HG02571 (cell line): ENCODE data around the gene ATAD5.
A peak's percentile ranks its signal among the peaks of the same experiment; 100 is the strongest.
"Not testable (repeated sequence)": the region's sequence is repeated elsewhere in the genome, so short reads cannot be mapped to it uniquely, and the experiment has no call there.

Source experiments
- ATAC-seq: cut with Tn5 transposase; IDR thresholded peaks from one replicate; pipeline ENCODE4 v1.9.1; 2021; ENCODE audit warnings: mild to moderate bottlenecking, moderate library complexity; ENCODE audit not compliant: unreplicated experiment

Gene ATAD5, protein sequence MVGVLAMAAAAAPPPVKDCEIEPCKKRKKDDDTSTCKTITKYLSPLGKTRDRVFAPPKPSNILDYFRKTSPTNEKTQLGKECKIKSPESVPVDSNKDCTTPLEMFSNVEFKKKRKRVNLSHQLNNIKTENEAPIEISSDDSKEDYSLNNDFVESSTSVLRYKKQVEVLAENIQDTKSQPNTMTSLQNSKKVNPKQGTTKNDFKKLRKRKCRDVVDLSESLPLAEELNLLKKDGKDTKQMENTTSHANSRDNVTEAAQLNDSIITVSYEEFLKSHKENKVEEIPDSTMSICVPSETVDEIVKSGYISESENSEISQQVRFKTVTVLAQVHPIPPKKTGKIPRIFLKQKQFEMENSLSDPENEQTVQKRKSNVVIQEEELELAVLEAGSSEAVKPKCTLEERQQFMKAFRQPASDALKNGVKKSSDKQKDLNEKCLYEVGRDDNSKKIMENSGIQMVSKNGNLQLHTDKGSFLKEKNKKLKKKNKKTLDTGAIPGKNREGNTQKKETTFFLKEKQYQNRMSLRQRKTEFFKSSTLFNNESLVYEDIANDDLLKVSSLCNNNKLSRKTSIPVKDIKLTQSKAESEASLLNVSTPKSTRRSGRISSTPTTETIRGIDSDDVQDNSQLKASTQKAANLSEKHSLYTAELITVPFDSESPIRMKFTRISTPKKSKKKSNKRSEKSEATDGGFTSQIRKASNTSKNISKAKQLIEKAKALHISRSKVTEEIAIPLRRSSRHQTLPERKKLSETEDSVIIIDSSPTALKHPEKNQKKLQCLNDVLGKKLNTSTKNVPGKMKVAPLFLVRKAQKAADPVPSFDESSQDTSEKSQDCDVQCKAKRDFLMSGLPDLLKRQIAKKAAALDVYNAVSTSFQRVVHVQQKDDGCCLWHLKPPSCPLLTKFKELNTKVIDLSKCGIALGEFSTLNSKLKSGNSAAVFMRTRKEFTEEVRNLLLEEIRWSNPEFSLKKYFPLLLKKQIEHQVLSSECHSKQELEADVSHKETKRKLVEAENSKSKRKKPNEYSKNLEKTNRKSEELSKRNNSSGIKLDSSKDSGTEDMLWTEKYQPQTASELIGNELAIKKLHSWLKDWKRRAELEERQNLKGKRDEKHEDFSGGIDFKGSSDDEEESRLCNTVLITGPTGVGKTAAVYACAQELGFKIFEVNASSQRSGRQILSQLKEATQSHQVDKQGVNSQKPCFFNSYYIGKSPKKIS (N-terminal part only)

DNA sequence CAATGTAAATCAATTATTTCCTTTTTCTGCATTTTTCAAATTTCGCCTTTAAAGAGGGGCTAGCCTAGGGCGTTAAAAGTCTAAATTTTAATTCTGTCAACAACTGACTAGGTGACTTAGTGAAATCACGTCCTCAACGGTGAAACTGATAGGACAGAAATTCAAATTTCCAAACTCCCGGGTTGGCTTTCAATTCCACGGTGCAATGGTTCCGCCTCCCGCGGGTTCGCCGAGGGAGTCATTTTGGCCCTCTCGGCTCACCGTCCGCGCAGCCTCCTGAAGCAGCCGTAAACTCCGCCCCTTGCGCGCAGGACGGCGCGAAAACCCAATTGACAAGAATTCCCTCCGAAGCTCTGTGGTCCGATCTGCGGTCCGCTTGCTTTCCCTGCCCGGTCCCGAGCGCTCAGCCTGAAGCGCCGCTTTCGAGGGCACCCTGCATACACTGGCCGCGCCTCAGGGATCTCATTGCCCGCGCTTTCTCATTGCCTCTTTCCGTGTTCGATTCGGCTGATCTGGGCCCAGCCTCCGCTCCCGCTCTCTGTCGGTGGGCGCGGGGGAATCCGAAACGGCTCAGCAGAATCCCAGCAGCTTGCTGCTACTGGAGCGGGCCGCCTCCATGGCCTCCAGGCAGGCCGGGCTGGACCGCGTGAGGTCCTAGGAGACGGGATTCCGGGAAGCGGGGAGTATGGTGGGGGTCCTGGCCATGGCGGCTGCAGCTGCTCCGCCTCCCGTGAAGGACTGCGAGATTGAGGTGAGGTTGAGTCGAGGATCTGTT lies at the start of gene ATAD5:
Gene ATAD5, plus strand, starts transcription at position 304 of the 775 bp plus-strand sequence. Its CDS starts 382 bp downstream, at position 686.
- ATAC-seq = peak; percentile 78

DNA sequence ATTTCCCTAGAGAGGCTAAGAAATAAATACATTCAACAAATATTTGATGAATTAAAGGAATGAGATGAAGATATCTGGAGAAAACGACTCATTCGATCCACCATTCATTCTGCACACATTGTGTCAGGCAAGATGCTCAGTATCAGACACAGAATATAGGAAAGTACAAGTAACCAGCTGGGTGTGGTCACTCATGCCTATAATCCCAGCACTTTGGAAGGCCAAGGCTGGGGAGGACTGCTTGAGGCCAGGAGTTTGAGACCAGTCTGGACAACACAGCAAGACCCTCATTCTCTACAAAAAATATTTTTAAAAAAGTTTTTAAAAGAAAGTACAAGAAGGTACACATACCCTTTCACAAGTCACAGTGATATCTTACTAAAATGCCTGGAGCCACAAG lies 49.6 kb upstream of the ATAD5 start:
- ATAC-seq = no peak

DNA sequence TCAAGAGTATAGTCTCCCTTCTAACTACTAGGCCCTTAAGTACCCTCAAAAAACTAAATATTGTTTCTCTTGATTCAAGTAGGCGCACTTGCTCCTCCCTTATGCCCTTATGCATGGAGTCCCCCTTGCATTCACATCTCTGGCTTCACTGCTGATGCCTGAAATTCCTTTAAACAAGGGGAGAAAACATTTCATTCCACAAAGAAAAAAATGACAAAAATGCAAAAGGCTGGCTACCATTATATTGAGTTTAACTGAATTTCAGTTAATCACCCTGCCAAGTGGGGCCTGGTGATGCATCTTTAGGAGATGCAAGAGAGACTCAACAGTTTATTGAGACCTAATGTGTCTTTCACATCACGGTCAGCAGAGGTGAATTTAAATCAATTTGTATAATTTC lies 42.8 kb upstream of the ATAD5 start:
- ATAC-seq = no peak

DNA sequence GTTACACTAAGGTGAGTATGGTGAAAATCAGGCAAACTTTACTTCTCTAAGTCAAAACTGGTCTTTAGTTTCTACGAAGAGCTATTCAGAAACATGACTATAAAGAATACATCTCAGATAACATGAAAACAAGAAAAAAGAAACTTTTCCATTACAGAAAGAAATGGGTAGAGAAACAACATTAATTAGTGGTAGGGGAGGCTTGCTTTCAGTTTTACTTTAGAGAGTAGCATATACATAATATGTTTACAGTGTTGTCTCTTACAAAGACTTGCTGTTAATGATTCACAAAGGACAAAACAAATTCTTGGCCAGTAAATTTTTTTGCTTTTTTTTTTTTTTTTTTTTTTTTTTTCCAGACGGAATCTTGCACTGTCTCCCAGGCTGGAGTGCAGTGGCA lies 41.5 kb upstream of the ATAD5 start:
- no peak for ATAC-seq

DNA sequence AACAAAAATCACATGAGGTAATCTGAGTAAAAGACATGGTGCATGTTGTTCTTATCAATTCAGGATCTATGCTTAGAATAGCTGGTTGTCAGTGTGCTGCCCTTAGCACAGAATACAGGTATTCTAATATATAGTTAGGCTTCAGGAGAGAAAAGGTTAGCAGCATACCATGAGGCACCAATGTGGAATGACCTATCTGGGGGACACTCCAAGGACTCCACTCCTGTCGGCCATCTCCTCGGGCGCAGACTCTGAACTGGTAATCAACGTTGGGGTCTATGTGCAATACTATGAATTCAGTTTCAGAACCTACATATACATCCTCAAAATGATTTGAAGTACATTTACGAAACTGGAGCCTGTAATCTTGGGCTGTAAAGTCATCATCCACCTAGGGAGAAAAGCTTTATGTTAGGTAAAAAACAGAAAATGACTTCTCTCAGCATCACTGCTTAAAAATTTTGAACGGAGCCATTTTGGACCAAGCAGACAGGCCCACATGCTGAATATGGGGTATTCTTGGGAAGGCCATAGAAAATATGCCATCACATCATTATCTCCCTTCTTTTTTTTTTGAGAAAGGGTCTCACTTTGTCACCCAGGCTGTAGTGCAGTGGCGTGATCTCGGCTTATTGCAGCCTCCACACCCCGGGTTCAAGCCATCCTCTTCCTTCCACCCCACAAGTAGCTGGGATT lies 38.3 kb upstream of the ATAD5 start:
- no peak for ATAC-seq

DNA sequence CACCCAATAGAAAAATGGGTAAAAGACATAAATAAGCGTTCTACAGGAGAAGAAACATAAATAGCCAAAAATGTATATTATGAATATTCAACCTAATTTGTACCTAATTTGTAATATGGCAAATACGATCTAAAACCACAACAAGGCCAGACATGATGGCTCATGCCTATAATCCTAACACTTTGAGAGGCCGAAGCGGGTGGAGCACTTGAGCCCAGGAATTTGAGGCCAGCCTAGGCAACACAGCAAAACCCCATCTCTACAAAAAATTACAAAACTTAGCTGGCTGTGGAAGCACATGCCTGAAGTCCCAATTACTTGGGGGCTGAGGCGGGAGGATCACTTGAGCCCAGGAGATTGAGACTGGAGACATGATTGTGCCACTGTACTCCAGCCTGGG lies 37.4 kb upstream of the ATAD5 start:
- no peak for ATAC-seq

DNA sequence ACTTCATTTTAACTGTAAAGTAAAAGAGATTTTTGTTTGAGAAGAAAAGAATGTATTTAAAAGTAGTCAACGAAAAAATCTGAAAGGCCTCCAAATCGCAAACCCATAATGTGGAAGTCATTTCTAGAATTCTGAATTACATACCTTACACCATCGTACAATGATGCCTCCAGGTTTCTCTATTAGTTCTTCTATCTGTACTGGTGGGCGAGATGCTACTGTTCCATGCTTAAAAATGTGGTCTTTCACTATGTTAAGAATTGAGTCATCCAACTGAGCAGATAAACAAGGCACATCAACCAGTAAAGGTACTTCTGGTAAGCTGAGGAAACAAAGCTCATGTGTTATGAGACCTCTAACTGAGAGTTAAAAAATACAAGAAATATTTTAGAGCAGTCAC lies 35.8 kb upstream of the ATAD5 start:
- ATAC-seq = no peak

DNA sequence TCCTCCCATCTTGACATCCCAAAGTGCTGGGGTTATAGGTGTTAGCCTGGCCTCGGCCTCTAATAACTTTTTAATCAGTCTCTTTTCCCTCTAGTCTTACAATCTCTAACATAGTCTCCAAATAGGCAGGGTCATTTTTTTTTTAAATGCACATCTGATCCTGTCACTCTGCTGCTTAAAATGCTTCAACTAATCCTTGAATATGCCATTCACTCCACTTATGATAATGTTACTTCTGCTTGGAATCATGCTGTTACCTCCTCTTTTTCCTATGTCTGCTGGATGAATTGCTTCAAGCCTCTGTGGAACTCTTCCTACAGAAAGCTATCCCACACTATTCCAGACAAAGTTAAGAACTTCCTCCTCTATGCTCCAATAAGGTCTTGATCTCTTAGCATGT lies 30.1 kb upstream of the ATAD5 start:
- no peak for ATAC-seq

DNA sequence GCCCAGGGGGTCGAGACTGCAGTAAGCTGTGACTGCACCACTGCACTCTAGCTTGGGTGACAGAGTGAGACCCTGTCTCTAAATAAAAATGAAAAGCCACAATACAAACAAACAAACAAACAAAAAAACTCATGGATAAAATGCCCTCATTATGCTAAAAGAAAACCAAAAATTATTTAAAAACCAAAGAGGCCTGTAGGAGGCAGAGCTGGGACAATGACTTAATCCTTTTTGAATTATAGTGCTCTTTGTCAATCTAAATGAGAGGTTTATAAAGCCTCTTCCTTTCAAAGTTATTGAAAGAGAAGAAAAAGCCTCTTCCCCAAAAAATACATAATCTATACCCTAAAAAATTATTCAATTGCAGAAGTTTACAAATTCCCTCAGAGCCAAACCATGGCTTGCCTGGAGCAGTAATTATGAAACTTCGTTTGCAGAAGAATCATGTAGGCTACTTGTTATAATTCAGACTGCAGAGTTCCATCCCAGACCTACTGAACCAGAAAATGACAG lies 25.8 kb upstream of the ATAD5 start:
- ATAC-seq = no peak

DNA sequence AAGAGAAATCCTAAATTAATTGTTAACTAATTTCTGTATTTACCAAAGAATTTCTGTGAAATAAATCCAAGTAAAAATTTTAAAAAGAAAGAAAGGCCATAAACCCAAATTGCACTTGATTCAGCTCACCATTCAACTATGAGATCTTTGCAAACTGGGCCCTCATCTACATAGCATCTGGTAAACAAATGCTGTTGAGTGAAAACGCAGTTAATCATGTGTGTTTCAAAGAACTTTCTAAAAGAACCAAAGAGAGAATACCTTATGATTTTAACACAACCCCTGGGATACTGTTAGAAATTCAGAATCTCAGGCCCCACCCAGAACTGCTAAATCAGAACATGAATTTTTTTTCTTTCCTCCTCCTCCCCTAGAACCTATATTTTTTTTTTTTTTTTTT lies 23.9 kb upstream of the ATAD5 start:
- no peak for ATAC-seq

DNA sequence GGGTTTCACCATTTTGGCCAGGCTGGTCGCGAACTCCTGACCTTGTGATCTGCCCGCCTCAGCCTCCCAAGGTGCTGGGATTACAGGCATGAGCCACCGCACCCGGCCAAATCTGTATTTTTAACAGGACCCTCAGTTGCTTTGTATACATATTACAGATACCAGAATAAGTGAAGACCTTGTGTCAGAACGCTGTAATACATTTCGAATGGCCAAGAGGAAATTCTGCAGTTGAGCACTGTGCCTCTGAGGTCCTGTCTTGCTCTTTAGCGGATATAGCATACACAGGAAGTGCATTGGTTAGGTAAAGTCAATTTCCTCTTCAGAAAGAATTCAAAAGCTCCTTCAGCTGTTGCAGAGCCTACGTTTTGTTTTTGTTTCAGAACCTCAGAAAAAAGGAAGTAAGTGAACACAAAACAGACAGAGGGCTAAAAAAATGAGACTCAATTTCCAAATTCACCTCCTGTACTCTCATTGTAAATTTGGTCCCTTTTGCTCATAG lies 22.9 kb upstream of the ATAD5 start:
- ATAC-seq = no peak

DNA sequence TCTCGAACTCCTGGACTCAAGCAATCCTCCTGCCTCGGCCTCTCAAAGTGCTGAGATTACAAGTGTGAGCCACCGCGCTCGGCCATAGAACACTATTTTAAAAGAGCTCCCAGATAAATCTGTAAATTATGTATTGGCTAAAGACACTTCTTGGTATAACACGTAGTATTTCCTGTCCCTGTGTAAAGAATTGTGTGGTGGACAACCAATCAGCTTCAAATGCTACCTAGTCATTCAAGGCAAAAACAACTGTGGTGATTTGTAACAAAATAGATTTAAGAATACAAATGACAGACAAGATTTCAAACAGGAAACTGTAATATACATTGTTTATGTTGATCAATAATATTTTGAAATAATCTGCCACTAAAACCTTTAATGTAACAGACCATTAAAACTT lies 21.9 kb upstream of the ATAD5 start:
- ATAC-seq = no peak

DNA sequence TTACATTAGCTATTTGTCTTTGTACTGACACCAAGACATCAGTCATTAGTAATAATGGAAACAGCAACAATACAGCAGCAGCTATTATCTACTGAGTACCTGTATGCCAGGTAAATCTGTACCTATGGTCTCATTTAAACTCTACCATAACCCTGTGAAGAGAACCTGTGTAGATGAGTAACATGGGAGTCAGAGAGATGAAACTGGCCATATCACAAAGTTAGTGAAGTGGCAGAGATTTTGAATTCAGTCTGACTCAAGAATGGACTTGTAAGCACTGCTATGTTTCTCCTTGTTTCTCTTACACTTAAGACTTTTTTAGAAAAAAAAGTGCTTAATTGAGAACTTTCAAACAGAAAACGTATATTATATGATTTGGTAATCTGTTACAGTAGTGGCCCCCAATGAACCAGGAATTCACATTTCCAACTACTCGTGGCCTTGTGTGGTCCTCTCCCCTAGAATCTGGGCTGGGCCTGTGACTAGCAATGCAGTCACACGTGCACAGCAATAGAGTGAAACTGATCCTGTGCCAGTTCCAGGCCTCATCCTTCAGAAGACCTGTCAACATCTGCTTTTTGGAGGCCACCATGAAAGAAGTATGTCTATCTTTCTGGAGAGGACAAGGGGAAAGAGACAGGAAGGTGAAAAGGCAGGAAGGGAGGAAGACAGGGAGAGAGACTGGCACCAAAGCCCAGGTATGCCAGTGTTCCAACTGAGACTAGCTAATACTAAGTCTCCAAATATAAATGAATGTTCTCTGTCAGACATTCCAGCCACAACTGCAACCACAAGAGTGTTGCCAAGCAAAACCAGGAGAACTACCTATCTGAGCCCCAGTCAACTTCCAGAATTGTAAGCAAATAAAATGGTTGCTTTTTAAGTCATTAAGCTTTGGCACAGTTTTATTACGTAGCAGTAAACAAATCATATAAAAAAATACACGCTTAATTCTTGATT lies 19.3 kb upstream of the ATAD5 start:
- ATAC-seq = no peak

DNA sequence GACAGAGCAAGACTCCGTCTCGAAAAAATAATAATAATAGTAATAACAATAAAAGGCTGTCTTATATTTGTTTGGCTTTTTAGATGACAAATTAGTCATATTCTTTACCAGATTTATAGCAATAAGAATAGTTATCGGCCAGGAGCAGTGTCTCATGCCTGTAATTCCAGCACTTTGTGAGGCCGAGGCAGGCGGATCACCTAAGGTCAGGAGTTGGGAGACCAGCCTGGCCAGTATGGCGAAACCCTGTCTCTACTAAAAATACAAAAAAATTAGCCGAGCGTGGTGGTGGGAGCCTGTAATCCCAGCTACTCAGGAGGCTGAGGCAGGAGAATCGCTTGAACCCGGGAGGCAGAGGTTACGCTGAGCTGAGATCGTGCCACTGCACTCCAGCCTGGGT lies 17.5 kb upstream of the ATAD5 start:
- ATAC-seq = not testable (repeated sequence)

DNA sequence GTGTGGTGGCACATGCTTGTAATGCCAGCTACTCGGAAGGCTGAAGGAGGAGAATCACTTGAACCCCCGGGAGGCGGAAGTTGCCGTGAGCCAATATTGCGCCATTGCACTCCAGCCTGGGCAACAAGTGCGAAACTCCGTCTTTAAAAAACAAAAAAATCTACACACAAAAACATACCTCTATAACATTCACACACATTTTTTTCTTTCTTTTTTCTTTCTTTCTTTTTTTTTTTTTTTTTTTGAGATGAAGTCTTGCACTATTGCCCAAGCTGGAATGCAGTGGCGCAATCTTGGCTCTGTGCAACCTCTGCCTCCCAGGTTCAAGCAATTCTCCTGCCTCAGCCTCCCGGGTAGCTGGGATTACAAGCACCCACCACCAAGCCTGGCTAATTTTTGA lies 16.9 kb upstream of the ATAD5 start:
- not testable (repeated sequence) for ATAC-seq

DNA sequence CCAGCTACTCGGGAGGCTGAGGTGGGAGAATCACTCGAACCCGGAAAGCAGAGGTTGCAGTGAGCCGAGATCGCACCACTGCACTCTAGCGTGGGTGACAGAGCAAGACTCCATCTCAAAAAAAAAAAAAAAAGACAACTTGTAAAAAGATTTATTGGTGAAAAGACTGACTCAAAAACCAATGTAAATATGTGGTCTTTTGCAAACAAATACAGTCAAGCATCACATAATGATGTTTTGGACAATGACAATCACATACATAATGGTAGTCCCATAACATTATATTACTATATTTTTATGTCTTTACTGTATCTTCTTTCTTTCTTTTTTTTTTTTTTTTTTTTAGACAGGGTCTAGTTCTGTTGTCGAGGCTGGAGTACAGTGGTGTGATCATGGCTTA lies 15.6 kb upstream of the ATAD5 start:
- ATAC-seq = no peak

DNA sequence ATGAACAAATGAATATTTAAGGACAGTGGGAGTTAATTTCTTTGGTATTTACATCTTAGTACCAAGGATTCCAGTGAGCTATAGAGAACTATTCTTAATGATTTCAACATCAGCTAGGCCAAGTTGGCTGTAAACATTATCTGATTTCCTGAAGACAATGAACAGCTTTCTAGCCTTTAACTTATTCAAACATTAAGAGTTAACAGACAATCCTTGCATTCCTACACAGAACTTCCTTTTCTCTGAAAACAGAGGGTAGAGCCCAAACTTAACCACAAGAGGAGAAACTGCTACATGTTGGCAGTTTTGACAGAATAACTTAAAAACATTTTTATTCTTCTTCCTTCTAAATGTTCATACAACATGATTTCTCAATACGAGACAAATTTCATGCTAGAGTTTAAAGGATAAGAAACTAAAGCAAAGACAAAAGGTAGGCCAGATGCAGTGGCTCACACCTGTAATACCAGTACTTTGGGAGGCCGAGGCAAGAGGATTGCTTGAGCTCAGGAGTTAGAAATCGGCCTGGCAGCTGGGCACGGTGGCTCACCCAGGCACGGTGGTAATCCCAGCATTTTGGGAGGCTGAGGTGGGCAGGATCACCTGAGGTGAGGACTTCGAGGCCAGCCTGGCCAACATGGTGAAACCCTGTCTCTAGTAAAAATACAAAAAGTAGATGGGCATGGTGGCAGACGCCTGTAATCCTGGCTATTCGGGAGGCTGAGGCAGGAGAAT lies 11.6 kb upstream of the ATAD5 start:
- ATAC-seq = no peak
